Thyroid gland (tissue), 4 donors: ENCODE results near the gene SLC25A13.

Experiments
- POLR2A ChIP-seq, 2 donors: fragments of 450-650 bp; IDR thresholded peaks; one replicate each; pipeline ENCODE4 v1.6.1; 2017; ENCODE audit warnings: antibody characterized with exemption in 2 of 2, mild to moderate bottlenecking in 2 of 2, moderate library complexity in 1 of 2
- TF ChIP-seq, protein P1 (sequence below), 6 experiments: fragments of 200-600 bp in 3 of 6; fragments of 450-650 bp in 3 of 6; sonication (generic) in 3 of 6; IDR thresholded peaks; one replicate each; pipeline ENCODE4 v1.5.1; 2016 to 2019; ENCODE audit warnings: antibody characterized with exemption in 6 of 6, mild to moderate bottlenecking in 2 of 6, inconsistent platforms in 1 of 6, moderate library complexity in 1 of 6

DNA sequence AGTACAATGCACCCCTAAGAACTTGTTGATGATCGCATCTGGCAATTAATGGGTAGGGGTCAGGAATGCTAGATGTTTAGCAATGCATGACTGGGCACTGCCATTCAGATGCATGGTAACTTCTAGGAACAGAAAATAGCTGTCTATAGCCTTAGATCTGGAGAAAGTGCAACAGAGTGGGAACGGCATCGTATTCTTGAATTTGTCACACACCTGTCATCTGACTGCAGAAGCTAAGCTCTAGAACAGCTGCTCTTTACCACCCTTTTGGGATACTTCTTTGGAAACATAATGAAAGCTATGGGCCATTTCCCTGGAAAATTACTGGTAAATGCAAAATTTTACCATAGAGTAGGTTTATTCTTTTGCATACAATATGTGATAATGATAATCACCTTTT lies 118.1 kb downstream of the SLC25A13 start:
- no peak for TF ChIP-seq POLR2A (IDR thresholded peaks at IDR 0.05)
- TF ChIP-seq, protein P1, sequence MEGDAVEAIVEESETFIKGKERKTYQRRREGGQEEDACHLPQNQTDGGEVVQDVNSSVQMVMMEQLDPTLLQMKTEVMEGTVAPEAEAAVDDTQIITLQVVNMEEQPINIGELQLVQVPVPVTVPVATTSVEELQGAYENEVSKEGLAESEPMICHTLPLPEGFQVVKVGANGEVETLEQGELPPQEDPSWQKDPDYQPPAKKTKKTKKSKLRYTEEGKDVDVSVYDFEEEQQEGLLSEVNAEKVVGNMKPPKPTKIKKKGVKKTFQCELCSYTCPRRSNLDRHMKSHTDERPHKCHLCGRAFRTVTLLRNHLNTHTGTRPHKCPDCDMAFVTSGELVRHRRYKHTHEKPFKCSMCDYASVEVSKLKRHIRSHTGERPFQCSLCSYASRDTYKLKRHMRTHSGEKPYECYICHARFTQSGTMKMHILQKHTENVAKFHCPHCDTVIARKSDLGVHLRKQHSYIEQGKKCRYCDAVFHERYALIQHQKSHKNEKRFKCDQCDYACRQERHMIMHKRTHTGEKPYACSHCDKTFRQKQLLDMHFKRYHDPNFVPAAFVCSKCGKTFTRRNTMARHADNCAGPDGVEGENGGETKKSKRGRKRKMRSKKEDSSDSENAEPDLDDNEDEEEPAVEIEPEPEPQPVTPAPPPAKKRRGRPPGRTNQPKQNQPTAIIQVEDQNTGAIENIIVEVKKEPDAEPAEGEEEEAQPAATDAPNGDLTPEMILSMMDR (IDR thresholded peaks at IDR 0.05) = no peak
